IMR-90 (cell line): ENCODE results near the gene TMTC2. TPM values are rescaled to one million over a fixed set of nuclear protein-coding genes. Genes with fewer than 3 reads are reported as not detected.

Experiments
- ATAC-seq: fragments of 200-7000 bp; cut with Tn5 transposase; 2 replicates; pipeline ENCODE4 v1.9.1; 2020; ENCODE audit warnings: low read depth, mild to moderate bottlenecking, moderate library complexity
- BruUV-seq: library from RNA; stranded (reverse); fragments of 400-500 nt; replicated peaks from 2 replicates; lab custom pipeline; 2021; lab: Mats Ljungman, UMichigan
- CTCF ChIA-PET: fragments of 300-600 bp; formaldehyde crosslinking; extraction: SDS; loops from one replicate; lab custom pipeline; 2021; ENCODE audit warnings: antibody characterized with exemption; lab: Yijun Ruan, JAX
- POLR2A ChIA-PET: fragments of 300-600 bp; sonication (Branson Sonifier 250); formaldehyde crosslinking; loops from one replicate; lab custom pipeline; 2022; ENCODE audit warnings: antibody characterized with exemption; ENCODE audit not compliant: unreplicated experiment; lab: Charles Lee
- DNase-seq: peaks from one replicate; pipeline ENCODE4 v3.0.0; 2013
- H2AFZ ChIP-seq: replicated peaks from 2 replicates; pipeline ENCODE3; 2013; ENCODE audit warnings: low read length, mild to moderate bottlenecking; ENCODE audit not compliant: poor library complexity
- H2AK5ac ChIP-seq: 2 replicates; pipeline ENCODE4 v1.6.1; 2013; ENCODE audit warnings: low read depth, low read length, inconsistent platforms
- H2AK9ac ChIP-seq: replicated peaks from 2 replicates; pipeline ENCODE3; 2013; ENCODE audit warnings: mild to moderate bottlenecking, low read depth, low read length, moderate library complexity; ENCODE audit not compliant: poor library complexity
- H2BK120ac ChIP-seq: 2 replicates; pipeline ENCODE4 v1.6.1; 2013; ENCODE audit warnings: low read depth, low read length, inconsistent platforms
- H2BK15ac ChIP-seq: 3 replicates; pipeline ENCODE4 v1.6.1; 2013; ENCODE audit warnings: low read depth, low read length, inconsistent platforms
- H2BK20ac ChIP-seq: 2 replicates; pipeline ENCODE4 v1.6.1; 2013; ENCODE audit warnings: low read depth, mild to moderate bottlenecking, inconsistent platforms, low read length, moderate library complexity
- H2BK5ac ChIP-seq: 2 replicates; pipeline ENCODE4 v1.6.1; 2013; ENCODE audit warnings: mild to moderate bottlenecking, low read depth, low read length, inconsistent platforms; ENCODE audit not compliant: poor library complexity, severe bottlenecking
- H3K14ac ChIP-seq: replicated peaks from 2 replicates; pipeline ENCODE4 v1.6.1; 2013; ENCODE audit warnings: low read depth, low read length, inconsistent platforms
- H3K18ac ChIP-seq: 2 replicates; pipeline ENCODE4 v1.6.1; 2013; ENCODE audit warnings: low read depth, low read length, control low read depth
- H3K23ac ChIP-seq: 2 replicates; pipeline ENCODE4 v1.6.1; 2013; ENCODE audit warnings: low read depth, low read length, inconsistent platforms
- H3K27ac ChIP-seq: 2 replicates; pipeline ENCODE4 v1.5.1; 2013; ENCODE audit warnings: mild to moderate bottlenecking, control low read depth, low read length; ENCODE audit not compliant: insufficient read depth
- H3K27me3 ChIP-seq: 2 replicates; pipeline ENCODE4 v1.6.1; 2013; ENCODE audit warnings: low read length; ENCODE audit not compliant: control insufficient read depth, insufficient read depth
- H3K36me3 ChIP-seq: 2 replicates; pipeline ENCODE4 v1.6.1; 2013; ENCODE audit warnings: low read length, mixed read lengths; ENCODE audit not compliant: control insufficient read depth, insufficient read depth
- H3K4ac ChIP-seq: 2 replicates; pipeline ENCODE4 v1.6.1; 2013; ENCODE audit warnings: low read depth, low read length, inconsistent platforms
- H3K4me1 ChIP-seq: 2 replicates; pipeline ENCODE4 v1.6.1; 2013; ENCODE audit warnings: low read length, mixed read lengths; ENCODE audit not compliant: control insufficient read depth, insufficient read depth
- H3K4me2 ChIP-seq: 2 replicates; pipeline ENCODE4 v1.6.1; 2013; ENCODE audit warnings: low read depth, mild to moderate bottlenecking, control low read depth, low read length, moderate library complexity
- H3K4me3 ChIP-seq: 2 replicates; pipeline ENCODE4 v1.5.1; 2013; ENCODE audit warnings: low read depth, mild to moderate bottlenecking, control low read depth, low read length, moderate library complexity; ENCODE audit not compliant: insufficient read depth
- H3K56ac ChIP-seq: 2 replicates; pipeline ENCODE4 v1.6.1; 2013; ENCODE audit warnings: low read length, inconsistent platforms; ENCODE audit not compliant: insufficient read depth; ENCODE audit errors: extremely low read depth
- H3K79me1 ChIP-seq, 2 experiments: 2 replicates each; pipeline ENCODE4 v1.6.1; 2013; ENCODE audit warnings: low read length in 2 of 2, inconsistent platforms in 1 of 2, low read depth in 1 of 2
- H3K9ac ChIP-seq: 2 replicates; pipeline ENCODE4 v1.6.1; 2013; ENCODE audit warnings: low read depth, low read length, control low read depth
- H3K9me1 ChIP-seq: 2 replicates; pipeline ENCODE4 v1.6.1; 2013; ENCODE audit warnings: low read length, inconsistent platforms; ENCODE audit not compliant: insufficient read depth
- H3K9me3 ChIP-seq: 2 replicates; pipeline ENCODE4 v1.6.1; 2013; ENCODE audit warnings: low read length; ENCODE audit not compliant: control insufficient read depth, insufficient read depth
- H4K20me1 ChIP-seq: 2 replicates; pipeline ENCODE4 v1.6.1; 2013; ENCODE audit warnings: low read length, inconsistent platforms; ENCODE audit not compliant: insufficient read depth
- H4K5ac ChIP-seq: 2 replicates; pipeline ENCODE4 v1.6.1; 2013; ENCODE audit warnings: mild to moderate bottlenecking, low read depth, low read length, control low read depth
- H4K8ac ChIP-seq, 2 experiments: 2 replicates each; pipeline ENCODE4 v1.6.1; 2013; ENCODE audit warnings: low read depth in 2 of 2, low read length in 2 of 2, control low read depth in 1 of 2, inconsistent platforms in 1 of 2
- H4K91ac ChIP-seq: 2 replicates; pipeline ENCODE4 v1.6.1; 2013; ENCODE audit warnings: low read depth, low read length, inconsistent platforms; ENCODE audit not compliant: insufficient read depth
- BHLHE40 ChIP-seq: fragments of 150-350 bp; IDR thresholded peaks from 2 replicates; pipeline ENCODE4 v1.6.1; 2016; ENCODE audit warnings: mild to moderate bottlenecking, low read depth, low read length
- CEBPB ChIP-seq: IDR thresholded peaks from 2 replicates; pipeline ENCODE4 v1.6.1; 2012; ENCODE audit warnings: low read depth, low read length, improper control_type of control experiment
- CHD1 ChIP-seq: IDR thresholded peaks from 2 replicates; pipeline ENCODE4 v1.6.1; 2012; ENCODE audit warnings: low read depth, low read length, improper control_type of control experiment
- MAFK ChIP-seq: IDR thresholded peaks from 2 replicates; pipeline ENCODE4 v1.6.1; 2012; ENCODE audit warnings: low read depth, low read length, improper control_type of control experiment
- MAZ ChIP-seq: IDR thresholded peaks from 2 replicates; pipeline ENCODE4 v1.6.1; 2012; ENCODE audit warnings: low read depth, mild to moderate bottlenecking, low read length, improper control_type of control experiment, moderate library complexity, borderline replicate concordance
- MXI1 ChIP-seq: IDR thresholded peaks from 2 replicates; pipeline ENCODE4 v1.6.1; 2012; ENCODE audit warnings: low read depth, mild to moderate bottlenecking, low read length, moderate library complexity, borderline replicate concordance
- NFE2L2 ChIP-seq: fragments of 150-350 bp; IDR thresholded peaks from 2 replicates; pipeline ENCODE4 v1.6.1; 2016; ENCODE audit warnings: low read depth, mild to moderate bottlenecking, low read length
- POLR2A ChIP-seq: IDR thresholded peaks from 2 replicates; pipeline ENCODE4 v1.6.1; 2012; ENCODE audit warnings: mild to moderate bottlenecking, low read depth, low read length
- RAD21 ChIP-seq: IDR thresholded peaks from 2 replicates; pipeline ENCODE4 v1.6.1; 2012; ENCODE audit warnings: low read length, improper control_type of control experiment
- RCOR1 ChIP-seq: IDR thresholded peaks from 2 replicates; pipeline ENCODE4 v1.6.1; 2012; ENCODE audit warnings: mild to moderate bottlenecking, low read length, improper control_type of control experiment; ENCODE audit not compliant: insufficient replicate concordance
- RFX5 ChIP-seq: IDR thresholded peaks from 2 replicates; pipeline ENCODE4 v1.8.0; 2012; ENCODE audit warnings: low read depth, mild to moderate bottlenecking, low read length, moderate library complexity
- SMC3 ChIP-seq: fragments of 150-350 bp; IDR thresholded peaks from 2 replicates; pipeline ENCODE4 v1.6.1; 2016; ENCODE audit warnings: low read depth, mild to moderate bottlenecking, antibody characterized with exemption, low read length, moderate library complexity
- WGBS, 2 experiments: methylation state at CpG; one replicate each; pipeline versions ENCODE4 v1.1.5 to v1.1.7; 2013; ENCODE audit warnings: missing lambda C conversion rate in 2 of 2; ENCODE audit not compliant: insufficient read length in 1 of 2; ENCODE audit errors: extremely low coverage in 2 of 2; 5-methylcytosine and 5-hydroxymethylcytosine counted together
- dilution Hi-C: fragments of 300-500 bp; cut with HindIII; formaldehyde crosslinking; loops from one replicate; pipeline ENCODE4 v1.14.3; 2018; ENCODE audit warnings: low sequenced_read_pairs; ENCODE audit not compliant: unreplicated experiment
- in situ Hi-C: fragments of 300-500 bp; cut with MboI; formaldehyde crosslinking; loops from 3 replicates; pipeline ENCODE4 v1.14.3; 2019; ENCODE audit warnings: low sequenced_read_pairs, inconsistent platforms, mixed read lengths
- intact Hi-C: fragments of 100-400 bp; cut with micrococcal nuclease; formaldehyde crosslinking; loops from 2 replicates; pipeline ENCODE4 v1.10.0; 2022
- polyA plus RNA-seq, 3 experiments: library from polyadenylated mRNA; depleted of rRNA; stranded (reverse); fragments of >200 nt; gene quantifications; 2 replicates each; pipeline ENCODE4 v1.2.3, GENCODE V29; 2012; ENCODE audit warnings: low replicate concordance in 1 of 3
- total RNA-seq: library from RNA; depleted of rRNA; stranded (reverse); fragments of >200 nt; gene quantifications from 2 replicates; pipeline ENCODE4 v1.2.3, GENCODE V29; 2012
- TF ChIP-seq, protein P1 (sequence below): fragments of 150-350 bp; IDR thresholded peaks from 2 replicates; pipeline ENCODE4 v1.6.1; 2016; ENCODE audit warnings: low read depth, mild to moderate bottlenecking, low read length, moderate library complexity, borderline replicate concordance
- TF ChIP-seq, protein P2 (sequence below): fragments of 150-350 bp; IDR thresholded peaks from 2 replicates; pipeline ENCODE4 v1.6.1; 2017; ENCODE audit warnings: mild to moderate bottlenecking, antibody characterized with exemption, low read length, low read depth
- TF ChIP-seq, protein P3 (sequence below): conservative IDR thresholded peaks from 2 replicates; pipeline ENCODE4 v1.5.1; 2012; ENCODE audit warnings: mild to moderate bottlenecking, low read depth, low read length, improper control_type of control experiment

The TMTC2 gene
- total and polyA plus RNA-seq, 2 of the 4 experiments (the other 2 are of a cell fraction): 0.56 to 1.4 TPM

- H3K18ac ChIP-seq: no peak overlapping the region
- H2BK15ac ChIP-seq: no peak overlapping the region
- H3K4me1 ChIP-seq: no peaks in the 10 kb centered on the region
- in situ Hi-C loops (no loop called here), intact Hi-C loops (no loop called here), dilution Hi-C loops (no loop called here)
- WGBS, 2 experiments: no CpG with 5 or more reads among the region's 1 CpG
- no peaks in the 10 kb centered on the region for H3K79me1 ChIP-seq
- H4K8ac ChIP-seq: no peak overlapping the region
- POLR2A ChIA-PET: no interaction called here
- H3K14ac ChIP-seq: no peak overlapping the region
- no peak overlapping the region for H3K23ac ChIP-seq
- H3K4me2 ChIP-seq: no peak overlapping the region
- no peak overlapping the region for H3K4ac ChIP-seq
- ATAC-seq (no peak), DNase-seq (no peak)
- H3K9ac ChIP-seq: no peak overlapping the region
- H2AK9ac ChIP-seq: no peak overlapping the region
- no peak overlapping the region for H4K91ac ChIP-seq
- H2BK5ac ChIP-seq: no peak overlapping the region
- CTCF ChIA-PET: no interaction called here
- no peaks in the 10 kb centered on the region for H3K27me3 ChIP-seq
- H3K4me3 ChIP-seq: no peak overlapping the region
- H3K9me1 ChIP-seq: no peaks in the 10 kb centered on the region
- no peak overlapping the region for H4K5ac ChIP-seq
- H4K20me1 ChIP-seq: no peaks in the 10 kb centered on the region
- no peaks in the 10 kb centered on the region for H3K9me3 ChIP-seq
- no peak overlapping the region for H2AFZ ChIP-seq
- no peak overlapping the region for H2BK120ac ChIP-seq
- no peaks in the 10 kb centered on the region for H3K36me3 ChIP-seq
- no peak overlapping the region for H3K27ac ChIP-seq
- H3K56ac ChIP-seq: no peak overlapping the region
- no TSS peak for BruUV-seq
- TF ChIP-seq RCOR1 (no peak), NFE2L2 (no peak), BHLHE40 (no peak), MAFK (no peak), SMC3 (no peak), POLR2A (no peak), CHD1 (no peak), MXI1 (no peak), RAD21 (no peak), MAZ (no peak), CEBPB (no peak), RFX5 (no peak)
- TF ChIP-seq, protein P1, sequence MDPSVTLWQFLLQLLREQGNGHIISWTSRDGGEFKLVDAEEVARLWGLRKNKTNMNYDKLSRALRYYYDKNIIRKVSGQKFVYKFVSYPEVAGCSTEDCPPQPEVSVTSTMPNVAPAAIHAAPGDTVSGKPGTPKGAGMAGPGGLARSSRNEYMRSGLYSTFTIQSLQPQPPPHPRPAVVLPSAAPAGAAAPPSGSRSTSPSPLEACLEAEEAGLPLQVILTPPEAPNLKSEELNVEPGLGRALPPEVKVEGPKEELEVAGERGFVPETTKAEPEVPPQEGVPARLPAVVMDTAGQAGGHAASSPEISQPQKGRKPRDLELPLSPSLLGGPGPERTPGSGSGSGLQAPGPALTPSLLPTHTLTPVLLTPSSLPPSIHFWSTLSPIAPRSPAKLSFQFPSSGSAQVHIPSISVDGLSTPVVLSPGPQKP: no peak
- TF ChIP-seq, protein P2, sequence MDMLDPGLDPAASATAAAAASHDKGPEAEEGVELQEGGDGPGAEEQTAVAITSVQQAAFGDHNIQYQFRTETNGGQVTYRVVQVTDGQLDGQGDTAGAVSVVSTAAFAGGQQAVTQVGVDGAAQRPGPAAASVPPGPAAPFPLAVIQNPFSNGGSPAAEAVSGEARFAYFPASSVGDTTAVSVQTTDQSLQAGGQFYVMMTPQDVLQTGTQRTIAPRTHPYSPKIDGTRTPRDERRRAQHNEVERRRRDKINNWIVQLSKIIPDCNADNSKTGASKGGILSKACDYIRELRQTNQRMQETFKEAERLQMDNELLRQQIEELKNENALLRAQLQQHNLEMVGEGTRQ: no peak
- TF ChIP-seq, protein P3, sequence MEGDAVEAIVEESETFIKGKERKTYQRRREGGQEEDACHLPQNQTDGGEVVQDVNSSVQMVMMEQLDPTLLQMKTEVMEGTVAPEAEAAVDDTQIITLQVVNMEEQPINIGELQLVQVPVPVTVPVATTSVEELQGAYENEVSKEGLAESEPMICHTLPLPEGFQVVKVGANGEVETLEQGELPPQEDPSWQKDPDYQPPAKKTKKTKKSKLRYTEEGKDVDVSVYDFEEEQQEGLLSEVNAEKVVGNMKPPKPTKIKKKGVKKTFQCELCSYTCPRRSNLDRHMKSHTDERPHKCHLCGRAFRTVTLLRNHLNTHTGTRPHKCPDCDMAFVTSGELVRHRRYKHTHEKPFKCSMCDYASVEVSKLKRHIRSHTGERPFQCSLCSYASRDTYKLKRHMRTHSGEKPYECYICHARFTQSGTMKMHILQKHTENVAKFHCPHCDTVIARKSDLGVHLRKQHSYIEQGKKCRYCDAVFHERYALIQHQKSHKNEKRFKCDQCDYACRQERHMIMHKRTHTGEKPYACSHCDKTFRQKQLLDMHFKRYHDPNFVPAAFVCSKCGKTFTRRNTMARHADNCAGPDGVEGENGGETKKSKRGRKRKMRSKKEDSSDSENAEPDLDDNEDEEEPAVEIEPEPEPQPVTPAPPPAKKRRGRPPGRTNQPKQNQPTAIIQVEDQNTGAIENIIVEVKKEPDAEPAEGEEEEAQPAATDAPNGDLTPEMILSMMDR: no peak
- H2AK5ac ChIP-seq: no peak overlapping the region
- no peak overlapping the region for H2BK20ac ChIP-seq
Measured at GRCh38 chr12:82981150-82981549, 294.4 kb downstream of the TMTC2 start.
